C4-2B (cell line): ENCODE data around the gene CHKA.

Source experiments
- H3K27ac ChIP-seq: fragments of 450-650 bp; 2 replicates; pipeline ENCODE4 v1.5.1; 2017
- ZFX ChIP-seq: fragments of 450-650 bp; IDR thresholded peaks from 2 replicates; pipeline ENCODE4 v1.6.1; 2017
- TF ChIP-seq, protein P1 (sequence below): fragments of 450-650 bp; conservative IDR thresholded peaks from 2 replicates; pipeline ENCODE4 v1.5.1; 2017; ENCODE audit warnings: mild to moderate bottlenecking

The CHKA gene

GRCh38 chr11:68125164-68125563 is 4.0 kb upstream of the CHKA start:
- no peak overlapping the region for H3K27ac ChIP-seq
- TF ChIP-seq ZFX, result no peak
- TF ChIP-seq, protein P1, sequence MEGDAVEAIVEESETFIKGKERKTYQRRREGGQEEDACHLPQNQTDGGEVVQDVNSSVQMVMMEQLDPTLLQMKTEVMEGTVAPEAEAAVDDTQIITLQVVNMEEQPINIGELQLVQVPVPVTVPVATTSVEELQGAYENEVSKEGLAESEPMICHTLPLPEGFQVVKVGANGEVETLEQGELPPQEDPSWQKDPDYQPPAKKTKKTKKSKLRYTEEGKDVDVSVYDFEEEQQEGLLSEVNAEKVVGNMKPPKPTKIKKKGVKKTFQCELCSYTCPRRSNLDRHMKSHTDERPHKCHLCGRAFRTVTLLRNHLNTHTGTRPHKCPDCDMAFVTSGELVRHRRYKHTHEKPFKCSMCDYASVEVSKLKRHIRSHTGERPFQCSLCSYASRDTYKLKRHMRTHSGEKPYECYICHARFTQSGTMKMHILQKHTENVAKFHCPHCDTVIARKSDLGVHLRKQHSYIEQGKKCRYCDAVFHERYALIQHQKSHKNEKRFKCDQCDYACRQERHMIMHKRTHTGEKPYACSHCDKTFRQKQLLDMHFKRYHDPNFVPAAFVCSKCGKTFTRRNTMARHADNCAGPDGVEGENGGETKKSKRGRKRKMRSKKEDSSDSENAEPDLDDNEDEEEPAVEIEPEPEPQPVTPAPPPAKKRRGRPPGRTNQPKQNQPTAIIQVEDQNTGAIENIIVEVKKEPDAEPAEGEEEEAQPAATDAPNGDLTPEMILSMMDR, result no peak

DNA sequence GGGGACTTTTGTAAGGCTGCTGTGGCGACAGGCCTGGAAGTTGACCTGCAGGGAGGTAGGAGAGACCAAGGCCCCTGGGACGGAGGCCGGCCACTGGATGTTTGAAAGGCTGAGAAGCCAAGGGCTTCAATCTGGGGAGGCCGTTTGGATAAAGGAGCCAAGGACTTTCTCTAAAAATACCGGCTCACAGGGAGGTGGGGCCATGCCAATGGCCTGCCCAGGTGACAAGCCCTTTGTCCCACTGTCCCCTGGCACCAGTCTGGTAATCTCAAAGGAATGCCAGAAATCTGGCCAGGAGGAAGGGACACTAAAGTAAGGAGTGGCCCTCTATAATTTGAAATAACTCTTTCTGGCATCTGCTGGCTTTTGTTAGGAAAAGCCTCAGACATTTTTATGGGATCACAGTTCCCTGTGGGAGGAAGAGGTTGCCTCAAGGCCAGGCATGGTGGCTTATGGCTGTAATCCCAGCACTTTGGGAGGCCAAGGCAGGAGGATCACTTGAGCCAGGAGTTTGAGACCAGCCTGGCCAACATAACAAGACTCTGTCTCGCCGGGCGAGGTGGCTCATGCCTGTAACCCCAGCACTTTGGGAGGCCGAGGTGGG is 1.9 kb upstream of the CHKA start:
- no peak overlapping the region for H3K27ac ChIP-seq
- TF ChIP-seq ZFX, result no peak
- TF ChIP-seq, protein P1, result no peak

DNA sequence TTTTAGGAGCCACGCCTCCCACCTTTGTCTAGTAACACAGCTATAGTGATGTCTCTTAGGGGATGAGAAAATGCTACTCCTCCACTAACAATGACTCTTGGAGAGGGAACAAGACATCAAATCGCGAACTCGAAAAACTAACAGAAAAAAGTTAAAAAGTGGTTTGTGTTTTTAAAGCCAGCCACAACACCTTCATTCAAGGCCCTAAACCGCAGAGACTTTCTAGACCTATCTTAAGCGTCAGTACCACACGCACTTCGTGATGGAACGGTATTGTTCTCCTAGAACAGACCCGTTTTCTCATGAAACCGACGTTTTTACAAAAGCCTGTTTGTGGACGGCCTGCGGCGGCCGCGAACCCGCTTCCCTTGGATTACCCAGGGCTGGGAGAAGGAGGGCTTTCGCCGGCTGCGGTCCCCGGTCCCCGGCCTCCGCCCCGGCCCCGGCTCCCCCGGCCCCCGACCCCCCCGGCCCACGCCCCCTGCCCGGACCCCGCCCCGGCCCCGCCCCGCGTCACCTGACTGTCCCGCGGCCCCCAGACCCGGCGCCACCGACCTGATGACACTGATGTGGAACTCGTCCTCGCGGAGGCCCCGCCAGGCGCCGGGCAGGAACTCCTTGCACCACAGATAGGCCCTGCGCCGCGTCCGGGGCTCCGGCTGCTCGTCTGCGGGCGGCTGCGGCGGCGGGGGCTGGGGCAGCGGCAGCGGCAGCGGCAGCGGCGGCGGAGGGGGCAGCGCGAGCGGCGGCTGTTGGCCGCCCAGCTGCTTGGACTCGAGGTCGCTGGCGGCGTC is 718 bp downstream of the CHKA start:
- peak overlapping the region; percentile 89 for H3K27ac ChIP-seq
- peak; percentile 58; the same call in 1 of the 2 replicates for TF ChIP-seq ZFX
- TF ChIP-seq, protein P1, result no peak

GRCh38 chr11:68118706-68119448 is 2.3 kb downstream of the CHKA start:
- H3K27ac ChIP-seq, result no peak overlapping the region
- TF ChIP-seq, protein P1, result no peak
- TF ChIP-seq ZFX, result no peak

DNA sequence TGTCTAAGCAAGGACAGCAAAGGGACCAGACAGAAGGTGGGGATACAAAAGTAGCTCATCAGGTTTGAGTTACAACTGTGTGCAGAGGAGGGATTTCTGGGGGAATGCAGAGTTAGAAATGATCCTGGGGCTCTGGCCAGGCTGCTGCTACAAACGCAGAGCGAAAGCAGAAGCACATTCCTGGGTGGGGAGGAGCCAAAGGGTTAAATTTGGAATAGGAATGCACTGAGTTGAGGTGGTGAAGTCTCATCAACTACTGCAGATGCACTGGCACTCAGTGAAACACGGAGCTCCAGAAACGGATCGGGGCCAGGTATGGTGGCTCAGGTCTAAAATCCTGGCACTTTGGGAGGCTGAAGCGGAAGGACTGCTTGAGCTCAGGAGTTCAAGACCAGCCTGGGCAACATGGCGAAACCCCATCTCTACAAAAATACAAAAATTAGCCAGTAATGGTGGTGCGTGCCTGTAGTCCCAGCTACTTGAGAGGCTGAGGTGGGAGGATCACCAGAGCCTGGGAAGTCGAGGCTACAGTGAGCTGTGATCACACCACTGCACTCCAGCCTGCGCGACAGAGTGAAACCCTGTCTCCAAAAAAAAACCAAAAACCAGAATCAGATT is 3.2 kb downstream of the CHKA start:
- TF ChIP-seq, protein P1, result no peak
- TF ChIP-seq ZFX, result no peak
- no peak overlapping the region for H3K27ac ChIP-seq

GRCh38 chr11:68116974-68117373 is 4.2 kb downstream of the CHKA start:
- H3K27ac ChIP-seq, result no peak overlapping the region
- TF ChIP-seq ZFX, result no peak
- TF ChIP-seq, protein P1, result no peak

DNA sequence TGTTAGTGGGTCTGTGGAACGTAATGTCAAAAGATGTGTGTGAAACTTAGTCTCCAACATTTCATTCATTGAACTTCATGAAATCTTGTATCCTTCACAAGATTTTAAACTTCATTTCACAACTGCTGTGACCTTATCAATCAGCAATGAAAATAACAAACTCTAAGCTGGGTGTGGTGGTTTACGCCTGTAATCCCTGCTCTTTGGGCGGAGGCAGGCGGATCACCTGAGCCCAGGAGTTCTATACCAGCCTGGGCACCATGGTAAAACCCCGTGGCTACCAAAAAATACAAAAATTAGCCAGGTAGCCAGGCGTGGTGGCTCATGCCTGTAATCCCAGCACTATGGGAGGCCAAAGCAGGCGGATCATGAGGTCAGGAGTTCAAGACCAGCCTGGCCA is 5.1 kb downstream of the CHKA start:
- H3K27ac ChIP-seq, result no peak overlapping the region
- TF ChIP-seq, protein P1, result no peak
- no peak for TF ChIP-seq ZFX
